ENCODE results near the gene CYSLTR1.
"Not testable (repeated sequence)": the region's sequence is repeated elsewhere in the genome, so short reads cannot be mapped to it uniquely, and the experiment has no call there.

CYSLTR1 gene

DNA sequence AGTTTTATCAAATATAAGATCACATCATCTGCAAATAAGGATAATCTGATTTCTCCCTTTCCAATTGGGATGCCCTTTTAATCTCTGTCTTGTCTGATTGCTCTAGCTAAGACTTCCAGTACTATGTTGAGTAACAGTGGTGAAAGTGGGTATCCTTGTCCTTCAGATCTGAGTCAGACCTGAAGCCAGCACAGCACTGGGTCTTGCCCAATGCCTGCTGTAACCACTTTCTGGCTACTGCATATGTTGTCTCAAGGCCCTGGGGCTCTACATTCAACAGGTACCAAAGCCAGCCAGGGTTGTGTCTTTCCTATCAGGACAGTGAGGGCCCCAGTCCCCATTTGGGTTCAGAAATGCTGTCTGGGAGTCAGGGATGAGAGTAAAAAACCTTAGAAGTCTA is 90.3 kb downstream of the CYSLTR1 start:
- TF ChIP-seq, protein P1, sequence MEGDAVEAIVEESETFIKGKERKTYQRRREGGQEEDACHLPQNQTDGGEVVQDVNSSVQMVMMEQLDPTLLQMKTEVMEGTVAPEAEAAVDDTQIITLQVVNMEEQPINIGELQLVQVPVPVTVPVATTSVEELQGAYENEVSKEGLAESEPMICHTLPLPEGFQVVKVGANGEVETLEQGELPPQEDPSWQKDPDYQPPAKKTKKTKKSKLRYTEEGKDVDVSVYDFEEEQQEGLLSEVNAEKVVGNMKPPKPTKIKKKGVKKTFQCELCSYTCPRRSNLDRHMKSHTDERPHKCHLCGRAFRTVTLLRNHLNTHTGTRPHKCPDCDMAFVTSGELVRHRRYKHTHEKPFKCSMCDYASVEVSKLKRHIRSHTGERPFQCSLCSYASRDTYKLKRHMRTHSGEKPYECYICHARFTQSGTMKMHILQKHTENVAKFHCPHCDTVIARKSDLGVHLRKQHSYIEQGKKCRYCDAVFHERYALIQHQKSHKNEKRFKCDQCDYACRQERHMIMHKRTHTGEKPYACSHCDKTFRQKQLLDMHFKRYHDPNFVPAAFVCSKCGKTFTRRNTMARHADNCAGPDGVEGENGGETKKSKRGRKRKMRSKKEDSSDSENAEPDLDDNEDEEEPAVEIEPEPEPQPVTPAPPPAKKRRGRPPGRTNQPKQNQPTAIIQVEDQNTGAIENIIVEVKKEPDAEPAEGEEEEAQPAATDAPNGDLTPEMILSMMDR (IDR thresholded peaks at IDR 0.05; ENCODE audit: low read length, missing control alignments) = no peak
- no peak for DNase-seq (ENCODE audit: low read depth)
- no peak overlapping the region for H3K4me3 ChIP-seq (replicated peaks; ENCODE audit: low read depth, low read length)

DNA sequence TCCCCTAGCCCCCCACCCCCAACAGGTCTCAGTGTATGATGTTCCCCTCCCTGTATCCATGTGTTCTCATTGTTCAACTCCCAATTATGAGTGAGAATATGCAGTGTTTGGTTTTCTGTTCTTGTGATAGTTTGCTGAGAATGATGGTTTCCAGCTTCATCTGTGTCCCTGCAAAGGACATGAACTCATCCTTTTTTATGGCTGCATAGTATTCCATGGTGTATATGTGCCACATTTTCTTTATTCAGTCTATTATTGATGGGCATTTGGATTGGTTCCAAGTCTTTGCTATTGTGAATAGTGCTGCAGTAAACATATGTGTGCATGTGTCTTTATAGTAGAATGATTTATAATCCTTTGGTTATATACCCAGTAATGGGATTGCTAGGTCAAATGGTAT is 101.4 kb downstream of the CYSLTR1 start:
- H3K4me3 ChIP-seq (replicated peaks; ENCODE audit: low read depth, low read length); DNase-seq (ENCODE audit: low read depth): not testable (repeated sequence)

All from fibroblast of pulmonary artery (primary cell).